GM19452 (cell line): Measurements from ENCODE around the gene MLN.

Experiments used
- ATAC-seq: cut with Tn5 transposase; IDR thresholded peaks from one replicate; pipeline ENCODE4 v1.9.1; 2021; ENCODE audit not compliant: unreplicated experiment

The MLN gene

GRCh38 chr6:33816911-33817310 is 13.1 kb upstream of the MLN start:
- no peak for ATAC-seq

- ATAC-seq, result no peak
These were observed 12.1 kb upstream of the MLN start for GRCh38 chr6:33815854-33816253.

GRCh38 chr6:33813990-33814985 is 10.5 kb upstream of the MLN start:
- no peak for ATAC-seq

- no peak for ATAC-seq
These were observed 9.6 kb upstream of the MLN start for GRCh38 chr6:33813246-33813904.

- no peak for ATAC-seq
These were observed 8.9 kb upstream of the MLN start for GRCh38 chr6:33812669-33813068.

- no peak for ATAC-seq
These were observed 5.8 kb upstream of the MLN start for GRCh38 chr6:33809594-33809993.

- no peak for ATAC-seq
These were observed 4.9 kb upstream of the MLN start for GRCh38 chr6:33808641-33809180.

GRCh38 chr6:33807606-33808005 is 3.8 kb upstream of the MLN start:
- ATAC-seq, result no peak

GRCh38 chr6:33806841-33807240 is 3.0 kb upstream of the MLN start:
- no peak for ATAC-seq

GRCh38 chr6:33802186-33802958 is 1.4 kb downstream of the MLN start:
- no peak for ATAC-seq

GRCh38 chr6:33801611-33802010 is 2.2 kb downstream of the MLN start:
- ATAC-seq, result no peak

GRCh38 chr6:33800248-33800969 is 3.4 kb downstream of the MLN start:
- no peak for ATAC-seq

GRCh38 chr6:33799454-33800113 is 4.2 kb downstream of the MLN start:
- no peak for ATAC-seq

GRCh38 chr6:33798343-33798848 is 5.4 kb downstream of the MLN start:
- ATAC-seq, result no peak

GRCh38 chr6:33797626-33798342 is 6.0 kb downstream of the MLN start:
- no peak for ATAC-seq

GRCh38 chr6:33794910-33795623 is 8.7 kb downstream of the MLN start:
- no peak for ATAC-seq

- no peak for ATAC-seq
These were observed 10.8 kb downstream of the MLN start for GRCh38 chr6:33792981-33793380.

GRCh38 chr6:33791620-33792019 is 12.2 kb downstream of the MLN start:
- no peak for ATAC-seq
